OCI-LY7 (cell line): ENCODE results near the gene ZNF469. TPM values are rescaled to one million over a fixed set of nuclear protein-coding genes. Genes with fewer than 3 reads are reported as not detected.

Source experiments
- BruUV-seq: library from RNA; stranded (reverse); fragments of 400-500 nt; replicated peaks from 2 replicates; lab custom pipeline; 2021; lab: Mats Ljungman, UMichigan
- CTCF ChIA-PET: fragments of 300-600 bp; sonication (Branson Sonifier 250); formaldehyde crosslinking; loops from one replicate; lab custom pipeline; 2022; ENCODE audit warnings: antibody characterized with exemption; ENCODE audit not compliant: unreplicated experiment; lab: Charles Lee
- POLR2A ChIA-PET: fragments of 300-600 bp; sonication (Branson Sonifier 250); formaldehyde crosslinking; loops from one replicate; lab custom pipeline; 2022; ENCODE audit warnings: antibody characterized with exemption; lab: Charles Lee
- DNase-seq: peaks from one replicate; pipeline ENCODE4 v3.0.0-alpha.2; 2015; ENCODE audit warnings: low spot score
- H2AFZ ChIP-seq: fragments of 200-600 bp; sonication (generic), shearing (Covaris generic); 2 replicates; pipeline ENCODE4 v1.6.1; 2014; ENCODE audit warnings: mild to moderate bottlenecking, antibody characterized with exemption, low read length, moderate library complexity
- H3K27ac ChIP-seq: fragments of 200-600 bp; sonication (generic); 2 replicates; pipeline ENCODE4 v1.5.1; 2014; ENCODE audit warnings: mixed run types, low read depth, mild to moderate bottlenecking, moderate library complexity, low read length, inconsistent platforms; ENCODE audit not compliant: poor library complexity, severe bottlenecking
- H3K36me3 ChIP-seq: fragments of 200-600 bp; sonication (generic); 2 replicates; pipeline ENCODE4 v1.6.1; 2014; ENCODE audit warnings: mild to moderate bottlenecking, antibody characterized with exemption, low read length, moderate library complexity, mixed read lengths; ENCODE audit not compliant: insufficient read depth
- H3K4me1 ChIP-seq: fragments of 200-600 bp; sonication (generic); 2 replicates; pipeline ENCODE4 v1.5.1; 2014; ENCODE audit warnings: mild to moderate bottlenecking, low read length; ENCODE audit not compliant: insufficient read depth, poor library complexity, severe bottlenecking
- H3K4me2 ChIP-seq: fragments of 200-600 bp; sonication (generic); 2 replicates; pipeline ENCODE4 v1.6.1; 2014; ENCODE audit warnings: mild to moderate bottlenecking, low read length
- H3K4me3 ChIP-seq: fragments of 200-600 bp; sonication (generic); 2 replicates; pipeline ENCODE4 v1.5.1; 2014; ENCODE audit warnings: mild to moderate bottlenecking, low read depth, low read length; ENCODE audit not compliant: poor library complexity, severe bottlenecking
- H3K79me2 ChIP-seq: fragments of 200-600 bp; sonication (generic); 2 replicates; pipeline ENCODE4 v1.6.1; 2016; ENCODE audit warnings: low read depth, mild to moderate bottlenecking, low read length, moderate library complexity, mixed read lengths; ENCODE audit not compliant: insufficient read depth
- H3K9me2 ChIP-seq: fragments of 200-600 bp; sonication (generic); 2 replicates; pipeline ENCODE4 v1.6.1; 2016; ENCODE audit warnings: mild to moderate bottlenecking, low read length, mixed read lengths; ENCODE audit not compliant: insufficient read depth
- H3K9me3 ChIP-seq: fragments of 200-600 bp; sonication (generic); 2 replicates; pipeline ENCODE4 v1.6.1; 2014; ENCODE audit warnings: mild to moderate bottlenecking, mixed run types, low read length, mixed read lengths
- H4K20me1 ChIP-seq: fragments of 200-600 bp; sonication (generic); 2 replicates; pipeline ENCODE4 v1.6.1; 2014; ENCODE audit warnings: mild to moderate bottlenecking, antibody characterized with exemption, low read length, moderate library complexity, mixed read lengths; ENCODE audit not compliant: insufficient read depth
- CTCF ChIP-seq: fragments of 200-600 bp; sonication (generic); conservative IDR thresholded peaks from 2 replicates; pipeline ENCODE4 v1.5.1; 2014; ENCODE audit warnings: mild to moderate bottlenecking, antibody characterized with exemption, low read length, moderate library complexity, mixed read lengths
- EZH2phosphoT487 ChIP-seq: fragments of 200-600 bp; sonication (generic); IDR thresholded peaks from 2 replicates; pipeline ENCODE4 v1.6.1; 2018; ENCODE audit warnings: low read depth, borderline replicate concordance, mild to moderate bottlenecking, mixed run types, antibody characterized with exemption, low read length, moderate library complexity, mixed read lengths
- intact Hi-C: fragments of 100-400 bp; cut with micrococcal nuclease; formaldehyde crosslinking; loops from one replicate; pipeline ENCODE4 v1.10.0; 2022; ENCODE audit not compliant: unreplicated experiment
- total RNA-seq, 2 experiments: library from RNA; depleted of rRNA in 1 of 2; stranded (reverse); fragments of >200 nt in 1 of 2; shearing (Covaris generic) in 1 of 2; gene quantifications; 2 replicates each; pipeline ENCODE4 v1.2.3, GENCODE V29; 2014 to 2022

Gene ZNF469
- total RNA-seq, 2 experiments from 2014 or later: under 0.01 TPM; not detected in 1

GRCh38 chr16:88387941-88388627 is 5.3 kb downstream of the ZNF469 start:
- Histone ChIP-seq H3K4me2 (no peak overlapping the region), H3K4me1 (no peaks in the 10 kb centered on the region), H2AFZ (no peak overlapping the region), H3K9me3 (no peaks in the 10 kb centered on the region), H3K36me3 (no peaks in the 10 kb centered on the region), H3K79me2 (no peaks in the 10 kb centered on the region), H3K9me2 (no peaks in the 10 kb centered on the region), H4K20me1 (no peaks in the 10 kb centered on the region), H3K27ac (no peak overlapping the region), H3K4me3 (no peak overlapping the region)
- intact Hi-C loops: no loop called here
- TF ChIP-seq EZH2phosphoT487 (no peak), CTCF (no peak)
- CTCF ChIA-PET: no interaction called here
- no peak for DNase-seq
- POLR2A ChIA-PET: no interaction called here
- BruUV-seq: no TSS peak

- intact Hi-C loops: no loop called here
- DNase-seq: no peak
- Histone ChIP-seq H3K36me3 (no peaks in the 10 kb centered on the region), H3K4me1 (no peaks in the 10 kb centered on the region), H3K9me3 (no peaks in the 10 kb centered on the region), H3K9me2 (no peaks in the 10 kb centered on the region), H3K4me2 (no peak overlapping the region), H3K4me3 (no peak overlapping the region), H3K27ac (no peak overlapping the region), H2AFZ (no peak overlapping the region), H4K20me1 (no peaks in the 10 kb centered on the region), H3K79me2 (no peaks in the 10 kb centered on the region)
- ChIA-PET CTCF (no interaction called here), POLR2A (no interaction called here)
- BruUV-seq: no TSS peak
- TF ChIP-seq CTCF (no peak), EZH2phosphoT487 (no peak)
Measured at GRCh38 chr16:88389191-88389590, 6.4 kb downstream of the ZNF469 start.

GRCh38 chr16:88389621-88390160 is 6.9 kb downstream of the ZNF469 start:
- DNase-seq: no peak
- Histone ChIP-seq H3K79me2 (no peaks in the 10 kb centered on the region), H3K27ac (no peak overlapping the region), H3K9me3 (no peaks in the 10 kb centered on the region), H3K4me1 (no peaks in the 10 kb centered on the region), H3K4me3 (no peak overlapping the region), H3K4me2 (no peak overlapping the region), H2AFZ (no peak overlapping the region), H3K9me2 (no peaks in the 10 kb centered on the region), H4K20me1 (no peaks in the 10 kb centered on the region), H3K36me3 (no peaks in the 10 kb centered on the region)
- CTCF ChIA-PET: no interaction called here
- POLR2A ChIA-PET: no interaction called here
- intact Hi-C loops: no loop called here
- no peak for TF ChIP-seq EZH2phosphoT487
- no peak for TF ChIP-seq CTCF
- no TSS peak for BruUV-seq
